ENCODE measurements around the gene FMR1NB.

Gene FMR1NB

GRCh38 chrX:148070504-148070877 lies 89.4 kb downstream of the FMR1NB start:
- DNase-seq (ENCODE audit: low spot score): no peak

Data from hepatic stellate cell (primary cell).